ENCODE data around the gene CLK2. TPM values are rescaled to one million over a fixed set of nuclear protein-coding genes. Genes with fewer than 3 reads are reported as not detected.

CLK2 gene
- total and polyA plus RNA-seq, 2 donors (not counting 3 experiments of a cell fraction or from before 2014, with no cell fraction given), result 69.1 to 80.9 TPM

- BruUV-seq (replicated peaks), result no TSS peak
These were observed 43.6 kb upstream of the CLK2 start for GRCh38 chr1:155316922-155317321.

More at GRCh38 chr1:155316922-155317321, 43.6 kb upstream of the CLK2 start:
- Histone ChIP-seq H3K4me2 (ENCODE audit: insufficient read depth, low read length) (no peak overlapping the region), H3K27me3 (ENCODE audit: control insufficient read depth in 2 of 2, insufficient read depth in 2 of 2, low read length in 2 of 2) (no peaks in the 10 kb centered on the region), H3K9me3 (replicated peaks; ENCODE audit: control insufficient read depth, insufficient read depth, low read length) (no peaks in the 10 kb centered on the region), H3K9ac (replicated peaks; ENCODE audit: extremely low read depth, insufficient read depth, low read length) (no peak overlapping the region), H3K4me1 (ENCODE audit: control insufficient read depth, extremely low read depth, insufficient read depth, low read length) (peaks cover 27% of the 10 kb centered on the region), H3K9me1 (replicated peaks; ENCODE audit: control insufficient read depth, extremely low read depth, insufficient read depth, low read length) (no peaks in the 10 kb centered on the region), H3K4me3 (replicated peaks in 1 of 3; ENCODE audit: insufficient read depth in 1 of 3, low read depth in 1 of 3, low read length in 3 of 3) (no peak overlapping the region), H3K27ac (ENCODE audit: insufficient read depth, low read depth, low read length) (no peak overlapping the region), H3K36me3 (ENCODE audit: control insufficient read depth in 2 of 2, extremely low read depth in 1 of 2, insufficient read depth in 2 of 2, low read length in 2 of 2) (peaks cover 32 to 35% of the 10 kb centered on the region in 2 experiments), H2AFZ (ENCODE audit: low read depth, low read length) (no peak overlapping the region), H4K20me1 (replicated peaks; ENCODE audit: control insufficient read depth, extremely low read depth, insufficient read depth, low read length) (no peaks in the 10 kb centered on the region), H3K79me2 (ENCODE audit: control insufficient read depth, insufficient read depth, low read length) (peaks cover 22% of the 10 kb centered on the region)
- POLR2A ChIA-PET, result no interaction called here
- dilution Hi-C loops (cut with MboI; ENCODE audit: extremely low pct_ligation_motif_present, low sequenced_read_pairs) (no loop called here), intact Hi-C loops (cut with micrococcal nuclease) (no loop called here)
- FAIRE-seq, result no peak
- DNase-seq (ENCODE audit: low read depth, low spot score), result no peak
- CTCF ChIA-PET, result no interaction called here
- TF ChIP-seq JUN (IDR thresholded peaks at IDR 0.05; ENCODE audit: borderline replicate concordance, insufficient read depth, insufficient read length, low read depth), result no peak
- TF ChIP-seq POLR2A (IDR thresholded peaks at IDR 0.05; ENCODE audit: low read depth, low read length), result no peak
- TF ChIP-seq MYC (IDR thresholded peaks at IDR 0.05; ENCODE audit: low read depth, low read length), result no peak
- TF ChIP-seq POLR2AphosphoS5 (IDR thresholded peaks at IDR 0.05; ENCODE audit: insufficient read depth, low read depth, low read length), result no peak
- no peak for TF ChIP-seq FOS (IDR thresholded peaks at IDR 0.05; ENCODE audit: borderline replicate concordance, insufficient read depth, low read length)
- TF ChIP-seq CTCF (IDR thresholded peaks at IDR 0.05; ENCODE audit: extremely low read depth in 1 of 2, insufficient read depth in 1 of 2, low read depth in 1 of 2, low read length in 2 of 2), result no peak
- TF ChIP-seq EZH2 (IDR thresholded peaks at IDR 0.05; ENCODE audit: borderline replicate concordance, low read depth, low read length, severe bottlenecking), result no peak
- no peak for TF ChIP-seq GATA2 (IDR thresholded peaks at IDR 0.05; ENCODE audit: insufficient read depth, insufficient read length, low read depth, low read length)
- no peak for TF ChIP-seq MAX (IDR thresholded peaks at IDR 0.05; ENCODE audit: insufficient read depth, insufficient read length)

All from endothelial cell of umbilical vein (primary cell).